ENCODE data around the gene PLXNA3.

DNA sequence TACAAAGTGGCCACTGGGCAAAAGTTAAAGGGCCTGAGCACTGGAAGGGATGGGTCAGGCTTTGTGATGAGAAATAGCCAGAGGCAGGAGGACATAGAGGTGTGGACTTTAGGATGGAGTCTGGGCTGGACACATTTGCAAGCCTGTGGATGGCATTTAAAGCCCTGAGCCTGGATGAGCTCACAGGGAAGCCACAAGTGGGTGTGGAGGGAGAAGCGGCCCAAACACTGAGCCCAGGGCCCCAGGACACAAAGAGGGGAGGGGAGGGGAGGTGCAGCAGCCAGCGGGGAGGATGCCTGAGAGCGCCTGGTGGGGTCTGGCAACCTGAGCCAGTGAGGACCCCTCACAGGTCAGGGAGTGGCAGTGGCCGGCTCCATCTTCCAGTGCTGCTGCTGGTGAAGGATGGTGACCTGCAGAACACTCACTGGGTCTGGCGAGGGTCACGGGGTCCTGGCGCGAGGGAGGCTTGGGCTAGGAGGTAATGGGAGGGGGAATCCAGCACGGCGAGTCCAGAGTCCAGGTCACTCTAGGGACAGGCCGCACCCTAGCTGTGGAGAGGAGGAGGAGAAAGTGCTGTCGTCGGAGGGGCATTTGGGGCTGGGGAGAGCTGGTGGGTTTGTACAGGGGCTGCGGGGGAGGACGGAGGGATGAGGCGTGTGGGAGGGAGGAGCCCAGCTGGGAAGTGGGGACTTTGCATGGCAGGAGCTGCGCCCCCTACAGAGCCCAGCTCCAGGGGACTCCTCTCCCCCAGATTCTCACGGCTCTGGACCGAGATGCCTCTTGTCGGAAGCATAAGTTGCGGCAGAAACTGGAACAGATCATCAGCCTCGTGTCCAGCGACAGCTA is 14.0 kb downstream of the PLXNA3 start:
- no peak for TF ChIP-seq POLR2A (IDR thresholded peaks at IDR 0.05; ENCODE audit: low read depth, low read length)
- no peak for TF ChIP-seq POLR2AphosphoS5 (IDR thresholded peaks at IDR 0.05; ENCODE audit: low read depth, low read length)
- TF ChIP-seq TAF1 (IDR thresholded peaks at IDR 0.05; ENCODE audit: borderline replicate concordance, low read depth, low read length), result no peak

Data from GM12892 (cell line).